NK-92 (cell line): ENCODE measurements around the gene CYBA.
"Not testable (repeated sequence)": the region's sequence is repeated elsewhere in the genome, so short reads cannot be mapped to it uniquely, and the experiment has no call there.

ENCODE experiments used
- DNase-seq: peaks from one replicate; lab custom pipeline; 2025; ENCODE audit not compliant: unreplicated experiment; lab: John Stamatoyannopoulos, UW

CYBA gene

DNA sequence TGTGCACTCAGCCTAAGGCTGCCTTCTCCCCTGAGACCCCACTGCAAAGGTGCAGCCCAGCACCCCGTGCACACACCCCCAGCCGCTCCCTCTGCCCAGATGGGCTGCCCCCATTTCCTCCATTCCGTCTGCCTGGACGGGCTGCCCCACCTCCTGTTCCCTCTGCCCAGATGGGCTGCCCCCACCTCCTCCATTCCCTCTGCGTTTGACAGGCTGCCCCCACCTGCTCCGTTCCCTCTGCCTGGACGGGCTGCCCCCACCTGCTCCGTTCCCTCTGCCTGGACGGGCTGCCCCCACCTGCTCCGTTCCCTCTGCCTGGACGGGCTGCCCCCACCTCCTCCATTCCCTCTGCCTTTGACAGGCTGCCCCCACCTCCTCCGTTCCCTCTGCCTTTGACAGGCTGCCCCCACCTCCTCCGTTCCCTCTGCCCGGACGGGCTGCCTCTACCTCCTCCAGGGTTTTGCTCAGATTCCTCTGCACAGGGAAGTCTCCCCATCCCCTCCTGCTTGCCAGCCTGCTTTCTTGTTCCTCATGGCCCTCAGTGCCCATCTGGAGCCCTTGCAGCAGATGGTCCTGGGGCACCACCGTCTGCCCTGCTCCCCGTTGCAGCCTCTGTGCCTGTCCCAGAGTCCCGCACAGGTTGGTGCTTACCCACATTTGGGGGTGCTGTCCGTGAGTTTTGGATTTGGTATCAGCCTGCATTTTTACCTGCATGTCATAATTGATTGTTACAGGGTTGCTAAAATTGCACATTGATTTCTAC lies 35.9 kb downstream of the CYBA start:
- no peak for DNase-seq

DNA sequence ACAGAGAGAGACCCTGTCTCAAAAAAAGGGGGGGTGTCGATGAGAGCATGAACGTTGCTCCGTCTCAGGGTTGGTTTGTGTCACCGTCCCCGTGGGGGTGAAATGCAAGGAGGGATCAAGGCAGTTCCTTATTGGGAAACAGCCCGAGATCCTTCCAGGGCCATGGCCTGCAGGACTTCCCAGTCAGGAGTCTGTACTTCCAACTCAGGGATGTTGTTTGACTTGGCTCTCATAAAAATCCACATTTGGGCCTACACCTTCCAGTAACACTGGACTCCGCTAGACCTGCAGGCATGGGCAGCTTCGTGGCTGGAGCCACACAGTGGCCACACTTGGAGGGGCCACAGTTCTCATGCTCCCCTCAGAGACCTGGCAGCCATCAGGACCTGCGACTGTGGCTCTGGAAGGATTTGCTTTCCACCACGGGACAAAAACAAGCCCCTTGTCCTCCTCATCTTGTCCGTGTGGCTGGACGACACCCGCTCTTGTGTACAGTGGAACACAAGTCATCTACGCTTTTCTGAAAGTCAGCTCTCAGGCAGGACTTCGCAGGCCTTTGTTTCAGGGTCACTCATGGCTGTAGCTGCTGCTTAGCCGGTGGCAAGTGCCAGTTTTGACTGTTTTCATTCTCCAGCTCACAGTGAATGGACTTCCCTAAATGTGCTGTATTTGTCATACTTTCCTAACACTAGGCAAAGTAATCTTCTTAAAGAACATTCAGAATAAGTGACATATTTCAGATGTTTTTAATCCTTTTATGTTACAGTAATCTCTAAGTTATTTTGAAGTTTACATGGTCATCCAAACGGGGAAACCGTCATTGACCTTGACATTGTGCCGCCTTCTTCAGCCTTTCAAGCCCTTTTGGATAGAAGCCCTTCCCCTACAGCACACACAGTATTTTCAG lies 36.7 kb downstream of the CYBA start:
- no peak for DNase-seq

DNA sequence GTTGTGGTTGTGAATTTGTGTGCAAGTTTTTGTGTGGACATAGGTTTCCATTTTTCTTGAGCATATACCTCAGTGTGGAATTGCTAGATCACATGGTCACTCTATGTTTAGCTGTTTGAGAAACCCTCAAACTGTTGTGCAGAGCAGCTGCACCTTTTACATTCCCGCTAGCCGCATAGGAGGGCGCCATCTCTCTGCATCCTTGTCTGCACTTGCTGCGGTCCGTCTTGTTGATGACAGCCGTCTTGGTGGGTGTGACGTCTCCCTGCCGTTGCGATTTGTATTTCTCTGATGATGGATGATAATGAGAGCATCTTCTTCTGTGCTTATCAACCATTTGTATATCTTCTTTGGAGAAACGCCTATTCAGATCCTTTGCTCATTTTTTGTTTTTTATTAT lies 37.6 kb downstream of the CYBA start:
- no peak for DNase-seq

DNA sequence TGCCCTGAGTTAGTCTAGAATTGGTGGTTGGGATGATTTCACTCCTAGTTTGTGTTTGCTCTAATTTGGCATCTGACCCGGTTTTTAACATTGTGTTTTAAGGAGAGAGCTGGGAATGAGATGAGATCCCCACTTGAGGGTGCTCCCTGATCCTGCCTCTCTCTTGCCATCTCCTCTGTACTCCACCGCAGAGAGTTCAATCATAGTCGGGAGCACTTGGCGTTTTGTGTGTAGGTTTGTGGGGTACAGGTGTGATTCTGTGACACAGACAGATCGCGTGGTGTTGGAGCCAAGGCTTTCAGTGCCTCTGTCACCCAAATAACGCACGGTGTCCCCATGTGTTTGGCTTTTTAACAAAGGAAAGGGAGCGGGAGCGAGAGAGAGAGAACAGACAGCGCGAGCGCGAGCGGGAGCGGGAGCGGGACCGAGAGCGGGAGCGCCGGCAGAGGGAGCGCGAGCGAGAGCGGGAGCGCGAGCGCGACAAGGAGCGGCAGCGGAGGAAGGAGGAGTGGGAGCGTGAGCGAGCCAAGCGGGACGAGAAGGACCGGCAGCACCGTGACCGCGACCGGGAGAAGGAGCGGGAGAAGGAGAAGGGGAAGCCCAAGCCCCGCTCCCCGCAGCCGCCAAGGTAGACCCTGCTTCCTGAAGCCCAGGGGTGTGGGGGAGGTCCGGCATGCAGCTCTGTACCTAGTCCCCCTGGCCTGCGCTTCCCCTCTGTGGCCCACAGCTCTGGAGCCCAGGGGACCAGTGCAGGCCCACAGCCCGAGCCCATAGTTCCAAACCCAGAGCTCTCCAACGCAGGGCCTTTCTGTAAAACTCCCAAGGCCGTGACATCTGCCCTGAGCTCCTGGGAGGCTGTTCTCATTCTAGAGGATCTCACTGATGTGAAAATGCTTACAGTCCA lies 39.7 kb downstream of the CYBA start:
- no peak for DNase-seq

DNA sequence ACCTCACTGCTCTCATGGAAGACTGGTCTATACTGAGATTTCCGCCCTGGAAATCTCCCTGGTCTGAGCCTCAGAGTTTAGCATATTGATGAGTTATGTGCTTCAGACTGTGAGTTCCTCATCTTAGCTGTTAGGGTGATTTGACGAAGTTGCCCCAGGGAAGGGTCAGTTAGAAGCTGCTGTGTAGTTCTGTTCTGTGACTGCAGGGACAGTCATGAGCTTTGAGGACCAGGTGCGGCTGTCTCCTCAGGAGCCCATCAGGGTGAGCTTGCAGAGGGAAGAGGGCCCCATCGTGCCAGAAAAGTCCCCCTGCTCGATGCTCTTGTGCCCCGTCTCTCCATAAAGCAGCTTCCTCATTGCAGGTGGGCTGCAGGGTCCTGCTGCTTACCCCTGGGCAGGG lies 40.8 kb downstream of the CYBA start:
- DNase-seq: no peak

DNA sequence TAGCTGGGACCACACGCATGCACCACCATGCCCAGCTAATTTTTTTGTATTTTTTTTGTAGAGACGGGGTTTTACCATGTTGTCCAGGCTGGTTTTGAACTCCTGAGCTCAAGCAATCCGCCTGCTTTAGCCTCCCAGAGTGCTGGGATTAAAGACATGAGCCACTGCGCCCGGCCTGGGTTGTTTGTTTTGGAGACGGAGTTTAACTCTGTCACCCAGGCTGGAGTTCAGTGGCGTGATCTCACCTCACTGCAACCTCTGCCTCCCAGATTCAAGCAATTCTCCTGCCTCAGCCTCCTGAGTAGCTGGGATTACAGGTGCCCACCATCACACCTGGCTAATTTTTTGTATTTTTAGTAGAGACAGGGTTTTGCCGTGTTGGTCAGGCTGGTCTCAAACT lies 41.4 kb downstream of the CYBA start:
- not testable (repeated sequence) for DNase-seq

DNA sequence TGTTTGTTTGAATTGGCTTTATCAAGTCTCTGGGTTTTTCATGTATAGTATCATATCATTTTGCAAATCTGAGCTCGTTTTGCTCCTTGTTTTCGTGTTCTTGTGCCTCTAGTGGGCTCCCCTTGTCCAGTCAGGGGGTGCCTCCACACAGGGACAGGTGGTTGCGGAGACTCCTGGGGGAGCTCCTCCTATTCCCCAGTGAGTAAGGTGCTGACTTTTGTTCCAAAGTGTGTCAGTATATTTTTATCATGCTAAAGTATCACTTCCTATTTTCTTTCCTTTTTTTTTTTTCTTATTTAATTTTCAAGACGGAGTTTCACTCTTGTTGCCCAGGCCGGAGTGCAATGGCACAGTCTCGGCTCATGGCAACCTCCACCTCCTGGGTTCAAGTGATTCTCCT lies 42.8 kb downstream of the CYBA start:
- no peak for DNase-seq

DNA sequence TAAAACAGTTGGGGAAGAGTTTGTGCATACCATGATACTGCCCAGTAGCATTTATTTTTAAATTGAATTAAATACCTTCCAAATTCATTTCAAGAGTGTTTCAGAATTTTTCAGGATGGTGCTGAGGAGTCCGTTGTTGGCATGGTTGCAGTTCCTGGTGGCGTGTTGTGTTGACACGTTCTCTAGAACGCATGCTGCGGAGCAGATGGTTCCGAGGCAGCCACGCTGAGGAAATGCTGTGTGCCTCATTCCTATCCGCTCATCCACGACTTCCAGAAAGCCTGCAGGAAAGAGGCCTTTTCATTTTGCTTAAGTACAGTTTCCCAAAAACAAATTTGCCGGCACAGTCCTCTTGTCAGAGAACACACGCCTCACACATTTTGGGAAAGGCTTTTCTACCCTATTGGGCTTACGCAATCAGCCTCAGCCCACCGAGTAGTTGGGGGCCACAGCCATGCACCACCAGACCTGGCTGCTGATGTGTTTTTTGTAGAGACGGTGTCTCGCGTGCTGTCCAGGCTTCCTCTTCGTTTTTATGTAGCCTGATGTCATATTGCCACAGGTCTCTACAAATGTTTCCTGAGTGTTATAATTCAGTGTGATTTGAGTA lies 44.6 kb downstream of the CYBA start:
- no peak for DNase-seq

DNA sequence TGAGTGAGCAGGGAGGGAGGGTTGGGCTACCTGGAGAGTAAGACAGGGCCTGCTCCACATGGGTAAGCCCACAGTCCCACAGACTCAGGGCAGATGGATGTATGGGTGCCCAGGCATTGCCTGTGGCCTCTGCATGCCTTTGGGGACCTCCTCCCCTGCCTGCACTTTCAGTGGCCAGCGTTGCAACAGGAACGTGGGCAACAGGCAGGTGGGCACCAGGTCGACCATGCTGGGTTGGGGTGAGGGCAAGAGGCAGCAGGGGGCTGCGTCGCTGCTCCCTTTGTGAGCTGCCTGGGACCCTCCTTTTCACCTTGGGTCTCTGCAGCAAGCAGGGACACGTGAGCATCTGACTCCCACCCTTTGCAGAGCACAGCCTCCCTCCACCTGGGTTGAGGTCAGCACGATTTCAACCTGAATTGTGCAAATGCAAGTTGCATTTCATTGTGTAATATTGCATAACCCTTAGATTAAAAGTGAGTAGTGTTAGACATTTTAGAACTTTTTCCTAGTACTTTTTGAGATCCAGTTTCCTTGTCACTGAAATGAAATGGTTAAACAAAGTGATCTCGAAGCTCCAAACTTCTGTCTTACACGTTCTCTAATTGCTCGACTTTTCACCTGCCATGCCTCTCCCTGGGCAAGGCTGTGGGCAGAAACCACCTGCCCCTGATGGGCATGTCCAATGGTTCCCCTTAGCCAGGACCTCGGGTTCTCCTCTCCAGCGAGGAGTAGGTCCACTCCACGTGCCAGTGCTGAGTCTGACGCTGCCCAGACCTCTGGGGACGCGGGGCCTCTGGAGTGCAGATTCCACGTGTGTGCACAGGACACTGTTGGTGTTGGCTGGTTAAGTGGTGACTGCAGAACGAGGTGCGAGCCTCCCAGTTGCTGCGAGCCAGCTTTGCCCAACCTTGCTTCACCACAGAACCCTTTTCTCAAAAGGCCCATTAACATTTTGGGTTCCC lies 45.4 kb downstream of the CYBA start:
- no peak for DNase-seq

DNA sequence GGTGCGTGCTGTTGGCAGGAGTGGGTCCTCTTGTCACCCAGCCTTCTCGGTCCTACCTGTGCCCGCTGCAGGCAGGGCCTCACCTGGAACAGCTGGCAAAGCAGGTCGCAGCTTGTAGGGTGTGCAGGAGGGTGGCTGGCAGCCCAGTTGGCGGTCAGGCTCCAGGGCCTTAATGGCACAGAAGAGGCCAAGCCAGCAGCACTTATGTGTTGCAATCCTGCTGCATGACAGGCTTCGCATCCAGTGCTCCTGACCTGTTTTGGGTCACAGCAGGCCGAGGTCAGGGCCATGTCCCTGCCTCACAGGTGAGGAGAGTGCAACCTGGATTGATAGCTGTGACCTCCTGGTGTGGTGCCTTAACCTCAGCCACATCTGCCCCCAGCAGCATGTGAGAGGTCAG lies 48.8 kb downstream of the CYBA start:
- DNase-seq: no peak

DNA sequence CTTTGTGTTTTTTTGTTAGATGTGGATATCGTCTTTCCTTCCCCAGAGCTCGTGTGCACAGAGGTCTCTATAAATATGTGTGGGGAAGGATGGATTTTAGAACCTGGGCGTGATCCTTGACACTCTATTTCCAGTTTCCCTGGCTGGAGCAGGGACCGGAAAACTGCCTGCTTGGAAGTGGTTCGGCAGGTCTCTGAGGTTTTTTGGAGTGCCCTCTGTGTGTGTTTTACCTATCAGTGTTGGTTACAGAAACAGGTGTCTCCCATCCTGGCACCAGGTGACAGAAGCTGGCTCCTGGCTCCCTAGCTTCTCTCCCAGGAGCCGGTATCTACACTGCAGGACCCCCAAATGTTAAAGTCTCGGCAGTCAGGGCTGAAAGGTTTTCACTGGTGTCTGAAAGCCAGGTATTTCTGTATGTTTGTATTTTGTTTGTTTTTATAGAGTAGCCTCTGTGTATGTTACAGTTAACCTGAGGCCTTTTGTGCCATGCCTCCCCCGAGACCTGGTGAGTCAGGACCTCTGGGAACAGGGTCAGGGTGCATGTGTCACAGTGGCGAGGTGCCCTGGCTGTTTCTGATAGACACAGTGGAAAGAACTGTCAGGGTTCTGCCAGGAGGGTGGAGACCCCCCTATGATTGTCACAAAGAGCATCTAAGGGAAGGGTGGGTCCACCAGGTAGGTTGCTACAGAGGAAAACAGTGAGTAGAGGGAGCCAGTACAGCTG lies 49.4 kb downstream of the CYBA start:
- no peak for DNase-seq

DNA sequence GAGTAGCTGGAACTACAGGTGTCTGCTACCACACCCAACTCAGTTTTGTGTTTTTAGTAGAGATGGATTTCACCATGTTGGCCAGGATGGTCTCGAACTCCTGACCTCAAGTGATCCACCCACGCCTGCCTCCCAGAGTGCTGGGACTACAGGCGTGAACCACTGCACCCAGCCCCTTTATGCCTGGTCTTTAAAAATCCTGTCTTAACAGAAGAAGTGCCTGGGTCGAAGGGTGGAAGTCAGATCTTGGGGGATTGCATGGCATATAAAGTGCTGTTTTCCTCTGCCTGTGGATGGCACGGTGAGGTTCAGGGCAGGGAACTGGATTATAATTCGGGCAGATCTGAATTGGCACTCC lies 50.3 kb downstream of the CYBA start:
- DNase-seq: no peak

DNA sequence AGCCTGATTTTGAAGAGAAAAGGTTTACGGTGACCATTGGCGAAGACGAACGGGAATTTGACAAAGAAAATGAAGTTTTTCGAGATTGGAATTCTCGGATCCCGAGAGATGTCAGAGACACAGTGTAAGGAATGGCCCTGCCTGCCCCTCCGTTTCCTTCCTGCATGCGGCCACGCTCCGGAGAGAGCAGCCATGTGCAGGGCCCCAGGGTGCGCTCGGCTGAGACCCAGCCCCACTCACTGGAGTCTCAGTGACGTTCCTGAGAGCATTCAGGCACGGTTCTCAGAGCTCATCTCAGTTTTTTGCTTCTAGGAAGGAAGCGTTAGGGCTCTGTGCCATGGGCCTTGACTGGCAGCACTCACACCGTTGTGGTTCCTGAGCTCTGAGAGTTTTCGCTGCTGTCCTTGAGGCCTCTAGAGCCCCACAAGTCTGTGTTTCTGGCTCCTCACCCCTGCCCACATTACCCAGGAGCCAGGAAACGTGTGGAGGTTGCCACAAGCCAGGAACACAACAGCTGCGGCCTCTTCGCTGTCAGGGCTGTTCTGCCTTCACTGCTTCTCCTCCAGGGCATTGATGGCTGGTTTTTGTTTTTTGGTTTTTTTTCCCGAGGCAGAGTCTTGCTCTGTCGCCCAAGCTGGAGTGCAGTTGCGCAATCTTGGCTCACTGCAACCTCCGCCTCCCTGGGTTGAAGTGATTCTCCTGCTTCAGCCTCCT lies 50.9 kb downstream of the CYBA start:
- no peak for DNase-seq

DNA sequence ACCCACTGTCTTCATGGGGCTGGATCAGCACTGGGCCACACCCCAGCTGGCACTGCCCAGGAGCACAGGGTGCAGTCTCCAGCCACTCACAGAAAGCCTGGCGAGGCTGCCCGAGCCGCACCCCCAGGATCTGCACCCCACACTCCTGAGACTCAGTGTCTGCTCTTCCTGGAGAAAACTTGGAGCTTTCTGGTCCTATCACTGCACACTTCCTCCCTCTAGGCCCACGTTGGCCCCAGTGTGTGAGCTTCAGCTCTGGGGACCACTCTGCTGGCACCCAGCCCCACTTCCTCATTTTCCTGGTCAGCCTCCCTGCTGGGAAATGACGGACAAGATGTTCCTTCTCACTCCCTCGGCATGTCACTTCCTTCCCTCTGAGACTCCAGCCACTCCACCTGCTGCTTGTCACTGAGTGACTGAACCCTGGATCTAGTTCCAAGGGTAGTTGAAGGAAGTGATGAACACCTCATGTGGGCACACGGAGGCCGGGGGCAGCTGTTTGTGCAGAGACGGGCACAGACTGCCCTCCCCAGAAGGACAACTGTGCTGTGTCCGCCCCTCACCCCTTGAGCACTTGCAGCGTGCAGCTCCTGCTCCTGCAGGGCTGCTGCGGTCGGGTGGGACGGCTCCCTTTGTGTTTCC lies 51.6 kb downstream of the CYBA start:
- DNase-seq: no peak

DNA sequence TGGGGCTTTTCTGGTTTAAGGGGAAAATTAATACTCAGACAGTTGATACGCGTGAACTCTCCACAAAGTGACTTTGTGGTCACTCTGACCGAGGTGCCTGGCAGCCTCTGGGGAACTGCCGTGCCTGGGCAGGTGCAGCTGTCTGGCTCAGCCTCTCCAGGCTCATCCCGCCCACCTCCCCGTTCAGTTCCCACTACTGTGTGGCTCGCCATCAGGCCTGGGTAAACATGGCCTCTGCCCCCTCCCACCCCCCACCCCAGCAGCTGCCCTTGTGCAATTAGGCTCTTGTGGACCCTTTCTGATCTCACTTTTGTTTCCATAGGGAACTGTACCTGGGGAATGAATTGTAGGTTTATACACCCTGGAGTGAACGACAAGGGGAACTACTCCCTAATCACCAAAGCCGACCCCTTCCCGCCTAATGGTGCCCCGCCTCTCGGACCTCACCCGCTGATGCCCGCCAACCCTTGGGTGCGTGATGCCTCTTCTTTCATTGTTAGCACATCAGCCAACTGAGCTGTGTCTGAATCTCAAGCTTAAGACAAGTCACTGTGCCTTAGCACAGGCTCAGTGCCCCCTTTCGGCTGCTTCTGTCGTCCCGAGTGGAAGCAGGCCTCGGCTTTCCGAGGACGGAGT lies 52.9 kb downstream of the CYBA start:
- DNase-seq: no peak

DNA sequence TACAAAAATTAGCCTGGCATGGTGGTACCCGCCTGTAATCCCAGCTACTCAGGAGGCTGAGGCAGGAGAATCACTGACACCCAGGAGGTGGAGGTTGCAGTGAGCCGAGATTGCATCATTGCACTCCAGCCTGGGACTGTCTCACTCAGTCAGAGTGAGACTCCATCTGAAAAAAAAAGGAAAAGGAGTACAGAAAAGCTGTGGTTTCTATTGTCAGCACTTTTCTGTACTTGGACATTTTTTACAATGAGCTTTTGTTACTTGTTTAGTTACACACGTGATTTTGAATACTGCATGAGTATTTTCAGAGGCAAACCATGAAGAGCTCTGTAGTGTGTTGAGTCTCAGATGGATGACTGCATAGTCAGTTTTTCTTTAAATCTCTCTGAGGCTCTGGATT lies 54.4 kb downstream of the CYBA start:
- DNase-seq: no peak

DNA sequence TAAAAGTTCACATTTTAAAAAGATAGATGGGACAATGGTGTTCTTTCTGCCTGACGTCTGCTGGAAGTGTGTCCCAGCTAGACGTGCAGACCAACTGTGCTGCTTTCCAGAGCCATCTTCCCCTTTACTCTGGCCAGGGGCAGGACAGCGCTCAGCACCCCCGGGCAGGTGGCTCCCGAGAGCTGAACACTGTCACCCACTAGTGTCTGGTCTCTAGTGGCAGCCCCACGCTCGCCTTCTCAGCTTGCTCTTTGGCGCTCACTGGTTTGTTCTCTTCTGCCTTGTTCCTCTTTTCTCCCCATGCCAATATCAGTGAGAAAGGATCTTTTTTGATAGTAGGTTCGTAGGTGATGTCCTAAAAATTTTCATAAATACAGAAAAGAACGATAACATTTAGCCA lies 54.9 kb downstream of the CYBA start:
- DNase-seq: no peak

DNA sequence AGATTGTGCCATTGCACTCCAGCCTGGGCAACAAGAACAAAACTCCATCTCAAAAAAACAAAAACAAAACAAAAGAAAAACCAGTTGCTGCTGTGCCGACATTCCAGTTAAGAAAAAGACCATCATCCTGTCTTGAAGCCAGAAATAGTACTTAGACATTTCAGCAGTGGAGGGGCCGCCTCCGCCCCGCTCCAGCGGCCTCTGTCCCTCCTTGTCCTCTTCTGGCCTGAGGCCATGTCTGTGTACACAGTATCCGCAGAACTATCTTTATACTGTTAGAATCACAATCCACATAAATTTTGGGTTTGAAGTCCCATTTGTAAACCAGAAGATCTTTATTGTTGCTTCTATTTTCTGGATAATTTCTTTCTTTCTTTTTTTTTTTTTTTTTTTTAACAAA lies 55.8 kb downstream of the CYBA start:
- DNase-seq: no peak
